Measurements from ENCODE around the gene RAB32.
"Not testable (repeated sequence)": the region's sequence is repeated elsewhere in the genome, so short reads cannot be mapped to it uniquely, and the experiment has no call there.

Gene RAB32

GRCh38 chr6:146543211-146543939 lies at the start of gene RAB32:
RAB32 (plus strand) TSS chr6:146543833; CDS start chr6:146543872, 39 bp downstream.
- DNase-seq = peak; percentile 95

- DNase-seq = no peak
Observed at GRCh38 chr6:146498309-146498708, 45.3 kb upstream of the RAB32 start.

GRCh38 chr6:146503096-146503495 lies 40.5 kb upstream of the RAB32 start:
- DNase-seq = no peak

GRCh38 chr6:146515212-146515611 lies 28.4 kb upstream of the RAB32 start:
- no peak for DNase-seq

- peak; percentile 20 for DNase-seq
Observed at GRCh38 chr6:146526192-146526591, 17.4 kb upstream of the RAB32 start.

GRCh38 chr6:146532702-146533101 lies 10.9 kb upstream of the RAB32 start:
- DNase-seq = no peak

GRCh38 chr6:146542881-146543210 lies 787 bp upstream of the RAB32 start:
- DNase-seq = no peak

GRCh38 chr6:146543940-146544615 lies 445 bp downstream of the RAB32 start:
- peak; percentile 71 for DNase-seq

GRCh38 chr6:146544616-146545182 lies 1.1 kb downstream of the RAB32 start:
- DNase-seq = no peak

GRCh38 chr6:146545581-146545980 lies 1.9 kb downstream of the RAB32 start:
- no peak for DNase-seq

- DNase-seq = no peak
Observed at GRCh38 chr6:146546443-146547043, 2.9 kb downstream of the RAB32 start.

GRCh38 chr6:146547889-146548288 lies 4.3 kb downstream of the RAB32 start:
- no peak for DNase-seq

GRCh38 chr6:146548898-146549374 lies 5.3 kb downstream of the RAB32 start:
- no peak for DNase-seq

GRCh38 chr6:146550911-146551310 lies 7.3 kb downstream of the RAB32 start:
- no peak for DNase-seq

GRCh38 chr6:146551545-146551944 lies 7.9 kb downstream of the RAB32 start:
- DNase-seq = no peak

GRCh38 chr6:146553377-146554135 lies 9.9 kb downstream of the RAB32 start:
- no peak for DNase-seq

- DNase-seq = no peak
Observed at GRCh38 chr6:146560607-146561006, 17.0 kb downstream of the RAB32 start.

GRCh38 chr6:146566661-146567060 lies 23.0 kb downstream of the RAB32 start:
- not testable (repeated sequence) for DNase-seq

- DNase-seq = not testable (repeated sequence)
Observed at GRCh38 chr6:146568619-146569018, 25.0 kb downstream of the RAB32 start.

- no peak for DNase-seq
Observed at GRCh38 chr6:146574211-146574610, 30.6 kb downstream of the RAB32 start.

- DNase-seq = no peak
Observed at GRCh38 chr6:146578054-146578453, 34.4 kb downstream of the RAB32 start.

- DNase-seq = no peak
Observed at GRCh38 chr6:146581968-146582367, 38.3 kb downstream of the RAB32 start.

- DNase-seq = no peak
Observed at GRCh38 chr6:146582857-146583256, 39.2 kb downstream of the RAB32 start.
